K562 (cell line): ENCODE results near the gene ANKRD34A. TPM values are rescaled to one million over a fixed set of nuclear protein-coding genes. Genes with fewer than 3 reads are reported as not detected.

Experiments used
- CHAMP1 ChIP-seq: fragments of 450-650 bp; IDR thresholded peaks from 2 replicates; pipeline ENCODE4 v1.6.1; 2016; ENCODE audit warnings: mild to moderate bottlenecking
- COPS2 ChIP-seq: fragments of 450-650 bp; conservative IDR thresholded peaks from 2 replicates; pipeline ENCODE4 v1.6.1; 2016; ENCODE audit warnings: mild to moderate bottlenecking, moderate library complexity
- ELK1 ChIP-seq: sonication (generic); formaldehyde crosslinking; IDR thresholded peaks from 2 replicates; pipeline ENCODE4 v1.8.1; 2022; ENCODE audit warnings: missing genetic modification reagents
- FOXA3 ChIP-seq, 2 experiments: fragments of 450-650 bp in 1 of 2; sonication (generic) in 1 of 2; formaldehyde crosslinking; IDR thresholded peaks in 1 of 2; conservative IDR thresholded peaks in 1 of 2; 2 replicates each; pipeline versions ENCODE4 v1.4.0 to v1.8.0; 2020 to 2022; ENCODE audit warnings: mild to moderate bottlenecking in 2 of 2, missing genetic modification reagents in 1 of 2
- JUND ChIP-seq, 2 experiments: IDR thresholded peaks; 2 replicates in 1 of 2; 3 replicates in 1 of 2; pipeline ENCODE4 v1.6.1; 2011; ENCODE audit warnings: borderline replicate concordance in 2 of 2, low read depth in 2 of 2, low read length in 2 of 2, improper control_type of control experiment in 1 of 2, missing biosample characterization in 1 of 2, missing genetic modification characterization in 1 of 2, missing genetic modification reagents in 1 of 2
- KDM4B ChIP-seq, 2 experiments: fragments of 450-650 bp in 1 of 2; sonication (generic) in 1 of 2; IDR thresholded peaks; 2 replicates each; pipeline ENCODE4 v1.6.1; 2016 to 2017; ENCODE audit warnings: borderline replicate concordance in 2 of 2, antibody characterized with exemption in 1 of 2, low read depth in 1 of 2, mild to moderate bottlenecking in 1 of 2
- NFYB ChIP-seq: IDR thresholded peaks from 2 replicates; pipeline ENCODE4 v1.6.1; 2011; ENCODE audit warnings: mild to moderate bottlenecking, moderate library complexity; ENCODE audit not compliant: insufficient read length; ENCODE audit errors: extremely low read depth
- RHOXF2B ChIP-seq: fragments of 250-450 bp; sonication (Bioruptor Pico); conservative IDR thresholded peaks from 2 replicates; pipeline ENCODE4 v1.5.1; 2021
- SMARCA5 ChIP-seq: fragments of 450-650 bp; IDR thresholded peaks from 2 replicates; pipeline ENCODE4 v1.6.1; 2016
- TBP ChIP-seq: optimal IDR thresholded peaks from 2 replicates; pipeline ENCODE3; 2011; ENCODE audit warnings: low read depth, low read length, improper control_type of control experiment
- TRIM25 ChIP-seq: fragments of 450-650 bp; IDR thresholded peaks from 2 replicates; pipeline ENCODE4 v1.7.0; 2016; ENCODE audit warnings: borderline replicate concordance
- ZBTB7A ChIP-seq: IDR thresholded peaks from 2 replicates; pipeline ENCODE4 v1.6.1; 2011; ENCODE audit warnings: low read depth, mild to moderate bottlenecking, low read length, moderate library complexity, borderline replicate concordance; ENCODE audit not compliant: control insufficient read depth
- ZNF318 ChIP-seq, 2 experiments: fragments of 450-650 bp; IDR thresholded peaks; 2 replicates each; pipeline ENCODE4 v1.6.1; 2016; ENCODE audit warnings: mild to moderate bottlenecking in 2 of 2, borderline replicate concordance in 1 of 2, low read depth in 1 of 2, moderate library complexity in 1 of 2
- polyA plus RNA-seq, 8 experiments: library from polyadenylated mRNA; depleted of rRNA in 4 of 8; stranded (reverse) in 5 of 8; unstranded in 3 of 8; fragments of >200 nt; fragmentation: Nextera tagmentation in 2 of 8; fragmentation: Illumina TruSeq in 1 of 8; extraction: Ambion mirVana in 2 of 8; extraction: Trizol in 1 of 8; gene quantifications; 2 replicates each; pipeline versions ENCODE4 v1.2.1 to v1.2.3, GENCODE V29; 2011 to 2014; ENCODE audit warnings: inconsistent platforms in 1 of 8, missing spikeins in 1 of 8
- total RNA-seq, 7 experiments: library from RNA; depleted of rRNA in 6 of 7; stranded (reverse); fragments of >200 nt in 6 of 7; fragmentation: Illumina TruSeq in 2 of 7; extraction: Trizol in 2 of 7; gene quantifications; 2 replicates each; pipeline versions ENCODE4 v1.2.1 to v1.2.3, GENCODE V29; 2011 to 2021; ENCODE audit warnings: low replicate concordance in 1 of 7

The ANKRD34A gene
- total and polyA plus RNA-seq, 9 of the 15 experiments (the other 6 are each of a cell fraction or from before 2014, with no cell fraction given) = 0.06 to 1.6 (median 0.43) TPM

GRCh38 chr1:145995964-145996432 lies 31.6 kb upstream of the ANKRD34A start (continued):
- TF ChIP-seq KDM4B (IDR thresholded peaks at IDR 0.05; ENCODE audit: borderline replicate concordance in 2 of 2, low read depth in 1 of 2) (no peak), ZBTB7A (peak; percentile 78), JUND (IDR thresholded peaks at IDR 0.05; ENCODE audit: borderline replicate concordance, low read depth, low read length) (0 out of 2 replicates have a peak, but pooled peaks have one; percentile 2), JUND (tag; IDR thresholded peaks at IDR 0.05; ENCODE audit: borderline replicate concordance, low read depth, low read length) (no peak), COPS2 (no peak), SMARCA5 (no peak), FOXA3 (CRISPR knock-in tag; conservative IDR thresholded peaks at IDR 0.05 in 1 of 2, IDR thresholded peaks at IDR 0.05 in 1 of 2) (no peak), CHAMP1 (peak; percentile 28; the same call in 1 of the 2 replicates), NFYB (no peak), TBP (no peak), ELK1 (CRISPR knock-in tag) (no peak), TRIM25 (0 out of 2 replicates have a peak, but pooled peaks have one; percentile 11), RHOXF2B (CRISPR knock-in tag) (peak; percentile 94), ZNF318 (IDR thresholded peaks at IDR 0.05; ENCODE audit: borderline replicate concordance in 1 of 2, low read depth in 1 of 2) (no peak)
